GM19452 (cell line): Measurements from ENCODE around the gene SLC9A3.
A peak's percentile ranks its signal among the peaks of the same experiment; 100 is the strongest.

ENCODE experiments used
- ATAC-seq: cut with Tn5 transposase; IDR thresholded peaks from one replicate; pipeline ENCODE4 v1.9.1; 2021; ENCODE audit not compliant: unreplicated experiment

Gene SLC9A3

GRCh38 chr5:432928-433791 is 91.1 kb downstream of the SLC9A3 start:
- ATAC-seq = no peak

- no peak for ATAC-seq
Observed at GRCh38 chr5:432201-432927, 91.9 kb downstream of the SLC9A3 start.

- ATAC-seq = no peak
Observed at GRCh38 chr5:431711-432050, 92.6 kb downstream of the SLC9A3 start.

GRCh38 chr5:431001-431710 is 93.1 kb downstream of the SLC9A3 start:
- ATAC-seq = no peak

- no peak for ATAC-seq
Observed at GRCh38 chr5:430214-430925, 93.9 kb downstream of the SLC9A3 start.

GRCh38 chr5:429453-430188 is 94.6 kb downstream of the SLC9A3 start:
- ATAC-seq = no peak

- ATAC-seq = no peak
Observed at GRCh38 chr5:428754-429452, 95.3 kb downstream of the SLC9A3 start.

GRCh38 chr5:428219-428618 is 96.0 kb downstream of the SLC9A3 start:
- no peak for ATAC-seq

- ATAC-seq = no peak
Observed at GRCh38 chr5:427415-428087, 96.7 kb downstream of the SLC9A3 start.

- ATAC-seq = no peak
Observed at GRCh38 chr5:426392-426976, 97.8 kb downstream of the SLC9A3 start.

- no peak for ATAC-seq
Observed at GRCh38 chr5:425714-426113, 98.5 kb downstream of the SLC9A3 start.

- ATAC-seq = peak; percentile 80
Observed at GRCh38 chr5:424301-425110, 99.7 kb downstream of the SLC9A3 start.

GRCh38 chr5:423626-424261 is 100.5 kb downstream of the SLC9A3 start:
- ATAC-seq = no peak

- ATAC-seq = no peak
Observed at GRCh38 chr5:423233-423565, 101.0 kb downstream of the SLC9A3 start.

- no peak for ATAC-seq
Observed at GRCh38 chr5:422323-423232, 101.7 kb downstream of the SLC9A3 start.

- no peak for ATAC-seq
Observed at GRCh38 chr5:421901-422300, 102.3 kb downstream of the SLC9A3 start.
